ENCODE data around the gene ASTN1. TPM values are rescaled to one million over a fixed set of nuclear protein-coding genes. Genes with fewer than 3 reads are reported as not detected.

The ASTN1 gene
- total and polyA plus RNA-seq, 9 of the 15 experiments (the other 6 are each of a cell fraction or from before 2014, with no cell fraction given) = 0.05 to 0.22 (median 0.18) TPM

DNA sequence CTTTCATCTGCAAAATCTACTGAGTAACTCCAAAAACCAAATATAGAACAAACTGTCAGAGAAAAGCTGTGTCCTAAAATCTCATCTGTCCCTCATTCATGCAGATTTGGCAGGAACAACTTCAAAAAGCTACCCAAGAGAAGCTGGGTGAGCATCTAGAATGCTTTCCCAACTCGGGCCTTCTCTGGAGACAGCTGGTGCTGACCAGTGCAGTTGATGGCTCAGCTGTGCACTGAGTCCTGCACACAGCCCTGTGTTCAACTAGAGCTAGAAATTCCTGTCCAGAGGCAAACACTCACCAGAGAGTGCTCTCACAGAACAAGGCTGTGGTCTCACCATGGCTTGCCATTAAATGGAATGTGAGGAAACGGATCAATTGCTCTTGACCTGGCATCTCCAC, 202.8 kb downstream of the ASTN1 start:
- Histone ChIP-seq H3K27me3 (ENCODE audit: control insufficient read depth in 2 of 2, insufficient read depth in 2 of 2, low read length in 2 of 2) (no peaks in the 10 kb centered on the region), H3K4me1 (replicated peaks in 1 of 2; ENCODE audit: control insufficient read depth in 2 of 2, insufficient read depth in 2 of 2, low read length in 2 of 2) (no peaks in the 10 kb centered on the region), H2AFZ (ENCODE audit: low read depth, low read length) (no peak overlapping the region), H3K9me1 (ENCODE audit: control insufficient read depth, insufficient read depth, low read length) (no peaks in the 10 kb centered on the region), H3K4me3 (no peak overlapping the region), H3K9ac (ENCODE audit: insufficient read depth in 1 of 2, low read depth in 2 of 2, low read length in 2 of 2) (no peak overlapping the region), H3K27ac (ENCODE audit: extremely low read depth, low read depth, low read length) (no peak overlapping the region), H3K9me3 (replicated peaks; ENCODE audit: control insufficient read depth, insufficient read depth, low read depth, low read length) (no peaks in the 10 kb centered on the region), H4K20me1 (replicated peaks; ENCODE audit: control insufficient read depth, insufficient read depth, low read length) (no peaks in the 10 kb centered on the region), H3K79me2 (ENCODE audit: control insufficient read depth, insufficient read depth, low read length) (no peaks in the 10 kb centered on the region), H3K36me3 (ENCODE audit: control insufficient read depth, insufficient read depth, low read length) (no peaks in the 10 kb centered on the region), H3K4me2 (ENCODE audit: insufficient read depth, low read length) (no peak overlapping the region)
- 0% methylated on average over 2 of the region's 2 CpGs for WGBS (ENCODE audit: insufficient coverage, low coverage, missing lambda C conversion rate)
- ChIA-PET POLR2A (interaction anchor here (0.7 kb wide), 1 partner anchor 10 kb away, joined by 3 read pairs; no protein-coding TSS in a partner anchor), CTCF (ENCODE audit: low intra/inter-chr PET ratio) (no interaction called here)
- DNase-seq (ENCODE audit: extremely low read depth in 1 of 4, low spot score in 3 of 4) (no peak), ATAC-seq (no peak), FAIRE-seq (no peak)
- no TSS peak for BruUV-seq (replicated peaks)
- intact Hi-C loops (cut with micrococcal nuclease) = no loop called here
- TF ChIP-seq, protein P1, sequence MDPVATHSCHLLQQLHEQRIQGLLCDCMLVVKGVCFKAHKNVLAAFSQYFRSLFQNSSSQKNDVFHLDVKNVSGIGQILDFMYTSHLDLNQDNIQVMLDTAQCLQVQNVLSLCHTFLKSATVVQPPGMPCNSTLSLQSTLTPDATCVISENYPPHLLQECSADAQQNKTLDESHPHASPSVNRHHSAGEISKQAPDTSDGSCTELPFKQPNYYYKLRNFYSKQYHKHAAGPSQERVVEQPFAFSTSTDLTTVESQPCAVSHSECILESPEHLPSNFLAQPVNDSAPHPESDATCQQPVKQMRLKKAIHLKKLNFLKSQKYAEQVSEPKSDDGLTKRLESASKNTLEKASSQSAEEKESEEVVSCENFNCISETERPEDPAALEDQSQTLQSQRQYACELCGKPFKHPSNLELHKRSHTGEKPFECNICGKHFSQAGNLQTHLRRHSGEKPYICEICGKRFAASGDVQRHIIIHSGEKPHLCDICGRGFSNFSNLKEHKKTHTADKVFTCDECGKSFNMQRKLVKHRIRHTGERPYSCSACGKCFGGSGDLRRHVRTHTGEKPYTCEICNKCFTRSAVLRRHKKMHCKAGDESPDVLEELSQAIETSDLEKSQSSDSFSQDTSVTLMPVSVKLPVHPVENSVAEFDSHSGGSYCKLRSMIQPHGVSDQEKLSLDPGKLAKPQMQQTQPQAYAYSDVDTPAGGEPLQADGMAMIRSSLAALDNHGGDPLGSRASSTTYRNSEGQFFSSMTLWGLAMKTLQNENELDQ (CRISPR knock-in tag; IDR thresholded peaks at IDR 0.05; ENCODE audit: borderline replicate concordance) = no peak
- TF ChIP-seq NFATC3 (IDR thresholded peaks at IDR 0.05) = no peak
- TF ChIP-seq ZKSCAN8 (CRISPR knock-in tag; IDR thresholded peaks at IDR 0.05) = no peak
- TF ChIP-seq, protein P2, sequence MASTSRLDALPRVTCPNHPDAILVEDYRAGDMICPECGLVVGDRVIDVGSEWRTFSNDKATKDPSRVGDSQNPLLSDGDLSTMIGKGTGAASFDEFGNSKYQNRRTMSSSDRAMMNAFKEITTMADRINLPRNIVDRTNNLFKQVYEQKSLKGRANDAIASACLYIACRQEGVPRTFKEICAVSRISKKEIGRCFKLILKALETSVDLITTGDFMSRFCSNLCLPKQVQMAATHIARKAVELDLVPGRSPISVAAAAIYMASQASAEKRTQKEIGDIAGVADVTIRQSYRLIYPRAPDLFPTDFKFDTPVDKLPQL (IDR thresholded peaks at IDR 0.05; ENCODE audit: extremely low read depth, insufficient read length) = no peak
- no peak for TF ChIP-seq FIP1L1 (IDR thresholded peaks at IDR 0.05; ENCODE audit: low read depth, low read length, poor library complexity, severe bottlenecking)
- in situ Hi-C loops (cut with MboI) = no loop called here

All from K562 (cell line).